HFF-Myc (cell line): ENCODE data around the gene IL12RB1.

Experiments
- DNase-seq: peaks from one replicate; pipeline ENCODE4 v3.0.0-alpha.2; 2011; ENCODE audit warnings: low read depth; ENCODE audit errors: extremely low read depth
- H3K4me3 ChIP-seq: replicated peaks from 2 replicates; pipeline ENCODE4 v1.5.1; 2011; ENCODE audit warnings: low read depth, mild to moderate bottlenecking, control low read depth, low read length
- CTCF ChIP-seq: IDR thresholded peaks from 2 replicates; pipeline ENCODE4 v1.5.1; 2012; ENCODE audit warnings: mild to moderate bottlenecking, low read depth, low read length, control low read depth; ENCODE audit errors: missing control alignments

IL12RB1 gene

DNA sequence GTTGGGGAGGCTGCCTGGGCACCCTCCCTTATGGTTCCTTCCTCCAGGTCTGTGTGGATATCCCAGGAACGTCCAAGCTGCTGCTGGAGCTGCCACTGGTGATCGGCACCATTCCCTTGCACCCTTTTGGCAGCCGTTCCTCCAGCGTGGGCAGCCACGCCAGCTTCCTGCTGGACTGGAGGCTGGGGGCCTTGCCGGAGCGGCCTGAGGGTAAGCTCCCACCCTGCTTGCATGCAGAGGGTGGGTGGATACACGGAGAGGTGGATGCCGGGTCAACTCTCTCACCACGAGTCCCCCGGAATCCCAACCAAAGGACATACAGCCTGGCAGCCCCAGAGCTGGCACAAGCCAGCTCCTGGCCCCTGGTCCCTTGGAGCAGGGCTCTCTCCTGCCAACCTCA lies 76.6 kb downstream of the IL12RB1 start:
- H3K4me3 ChIP-seq, result no peak overlapping the region
- DNase-seq, result no peak
- TF ChIP-seq CTCF, result no peak

- TF ChIP-seq CTCF, result no peak
- DNase-seq, result no peak
- H3K4me3 ChIP-seq, result no peak overlapping the region
Measured at GRCh38 chr19:18009412-18010066, 77.2 kb downstream of the IL12RB1 start.
